ENCODE data around the gene PGM1.

- TF ChIP-seq MXI1 (IDR thresholded peaks at IDR 0.05; ENCODE audit: borderline replicate concordance, low read depth, low read length) (no peak), CTCF (conservative IDR thresholded peaks at IDR 0.05; ENCODE audit: low read depth, low read length) (no peak), POLR2A (IDR thresholded peaks at IDR 0.05; ENCODE audit: low read depth, low read length) (no peak), MAFK (IDR thresholded peaks at IDR 0.05; ENCODE audit: low read depth, low read length) (no peak), ELK1 (IDR thresholded peaks at IDR 0.05; ENCODE audit: borderline replicate concordance, low read depth, low read length) (no peak), BHLHE40 (IDR thresholded peaks at IDR 0.05; ENCODE audit: low read depth, low read length) (no peak)
Measured at GRCh38 chr1:63704443-63704842, 111.2 kb downstream of the PGM1 start.

All from IMR-90 (cell line).